ENCODE measurements around the gene CADPS2.

DNA sequence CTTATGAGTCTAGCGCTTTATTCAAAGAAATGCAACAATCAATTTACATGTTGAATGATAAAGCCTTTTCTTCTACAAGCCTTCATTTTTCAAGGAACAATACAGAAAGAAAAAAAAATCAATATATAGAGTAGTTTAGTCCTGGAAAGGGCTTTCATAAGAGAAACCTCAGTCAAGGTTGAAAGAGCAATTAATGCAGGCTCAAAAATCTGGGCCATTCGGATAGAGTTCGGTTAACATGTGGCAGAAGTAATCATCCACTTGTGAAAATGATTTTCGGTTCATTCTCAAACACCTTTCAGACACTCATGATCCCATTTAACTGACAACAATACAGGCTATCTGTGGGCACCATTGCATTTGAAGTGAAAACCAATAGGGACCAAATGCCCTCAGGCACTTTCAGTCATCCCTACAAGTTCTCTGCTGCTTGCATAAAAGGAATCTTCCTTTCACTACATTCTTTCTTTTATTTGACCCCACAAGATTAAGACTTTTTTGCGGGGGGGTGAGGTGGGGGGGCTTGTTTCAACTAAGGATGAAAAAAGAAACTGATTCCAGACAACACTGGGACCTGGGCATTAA is 365.2 kb downstream of the CADPS2 start:
- TF ChIP-seq EP300 (IDR thresholded peaks at IDR 0.05) (no peak), POLR2AphosphoS5 (IDR thresholded peaks at IDR 0.05) (no peak), POLR2A (IDR thresholded peaks at IDR 0.05; ENCODE audit: low read depth) (no peak)
- TF ChIP-seq, protein P1, sequence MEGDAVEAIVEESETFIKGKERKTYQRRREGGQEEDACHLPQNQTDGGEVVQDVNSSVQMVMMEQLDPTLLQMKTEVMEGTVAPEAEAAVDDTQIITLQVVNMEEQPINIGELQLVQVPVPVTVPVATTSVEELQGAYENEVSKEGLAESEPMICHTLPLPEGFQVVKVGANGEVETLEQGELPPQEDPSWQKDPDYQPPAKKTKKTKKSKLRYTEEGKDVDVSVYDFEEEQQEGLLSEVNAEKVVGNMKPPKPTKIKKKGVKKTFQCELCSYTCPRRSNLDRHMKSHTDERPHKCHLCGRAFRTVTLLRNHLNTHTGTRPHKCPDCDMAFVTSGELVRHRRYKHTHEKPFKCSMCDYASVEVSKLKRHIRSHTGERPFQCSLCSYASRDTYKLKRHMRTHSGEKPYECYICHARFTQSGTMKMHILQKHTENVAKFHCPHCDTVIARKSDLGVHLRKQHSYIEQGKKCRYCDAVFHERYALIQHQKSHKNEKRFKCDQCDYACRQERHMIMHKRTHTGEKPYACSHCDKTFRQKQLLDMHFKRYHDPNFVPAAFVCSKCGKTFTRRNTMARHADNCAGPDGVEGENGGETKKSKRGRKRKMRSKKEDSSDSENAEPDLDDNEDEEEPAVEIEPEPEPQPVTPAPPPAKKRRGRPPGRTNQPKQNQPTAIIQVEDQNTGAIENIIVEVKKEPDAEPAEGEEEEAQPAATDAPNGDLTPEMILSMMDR (IDR thresholded peaks at IDR 0.05): no peak
